ENCODE results near the gene CEBPZOS. TPM values are rescaled to one million over a fixed set of nuclear protein-coding genes. Genes with fewer than 3 reads are reported as not detected.
"Not testable (repeated sequence)": the region's sequence is repeated elsewhere in the genome, so short reads cannot be mapped to it uniquely, and the experiment has no call there.

CEBPZOS gene
- total RNA-seq, 4 donors from 2014 or later: 7.5 to 39.0 (median 24.2) TPM

DNA sequence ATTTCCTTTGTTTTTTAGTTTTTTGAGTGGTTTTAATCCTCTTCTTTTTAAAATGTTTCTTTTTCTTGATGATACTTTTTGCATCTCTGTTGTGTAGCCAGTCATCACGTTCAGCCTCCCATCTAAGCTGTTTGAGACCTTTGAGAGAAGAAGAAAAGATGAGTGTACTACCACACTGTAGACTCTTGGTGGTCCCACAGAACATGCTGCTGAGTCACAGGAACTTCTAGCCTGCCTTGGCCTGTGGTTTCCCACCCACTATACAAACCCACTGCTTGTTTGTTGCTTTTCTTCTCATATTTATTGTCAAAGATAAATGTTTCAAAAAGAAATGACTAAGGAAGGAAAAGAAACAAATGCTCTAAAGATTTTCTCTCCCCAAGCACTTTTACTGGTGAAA is 5.5 kb downstream of the CEBPZOS start:
- 78 to 100% methylated on average over 1 of the region's 1 CpG for WGBS, 2 donors (ENCODE audit: low coverage in 1 of 2)
- peaks cover 0 to 67% (median 21%) of the 10 kb centered on the region in 4 donors for H3K36me3 ChIP-seq
- no peak for DNase-seq

DNA sequence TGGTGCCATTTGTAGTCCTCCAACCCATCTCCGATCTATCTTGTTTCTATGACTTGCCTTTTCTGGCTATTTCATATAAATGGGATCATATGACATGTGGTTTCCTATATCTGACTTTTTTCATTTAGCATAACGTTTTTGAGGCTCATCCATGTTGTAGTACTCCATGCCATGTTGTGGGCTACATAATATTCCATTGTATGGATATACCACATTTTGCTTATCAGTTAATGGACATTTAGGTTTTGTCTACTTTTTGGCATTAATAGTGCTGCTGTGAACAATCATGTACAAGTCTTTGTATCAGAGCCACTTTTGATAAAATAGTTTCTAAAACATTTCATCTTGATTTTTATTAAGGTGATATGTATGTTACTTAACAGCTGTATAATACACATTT is 7.4 kb downstream of the CEBPZOS start:
- Histone ChIP-seq H3K36me3 (peaks cover 0 to 86% (median 27%) of the 10 kb centered on the region in 4 donors), H3K9me3 (peaks cover 8 to 18% of the 10 kb centered on the region in 2 donors), H3K4me1 (peaks cover 0 to 3% (median 0%) of the 10 kb centered on the region in 4 donors), H3K4me3 (no peak overlapping the region), H3K27me3 (no peaks in the 10 kb centered on the region), H3K27ac (no peak overlapping the region)
- in situ Hi-C loops (cut with MboI; ENCODE audit: low pct_ligation_motif_present in 1 of 4, low pct_unique_long_range_greater_than_20kb in 1 of 4, low sequenced_read_pairs in 3 of 4) (no loop called here), intact Hi-C loops (cut with DNase I; ENCODE audit: low total_unique reads) (no loop called here)
- no peak for TF ChIP-seq POLR2A (IDR thresholded peaks at IDR 0.05)
- TF ChIP-seq, protein P1, sequence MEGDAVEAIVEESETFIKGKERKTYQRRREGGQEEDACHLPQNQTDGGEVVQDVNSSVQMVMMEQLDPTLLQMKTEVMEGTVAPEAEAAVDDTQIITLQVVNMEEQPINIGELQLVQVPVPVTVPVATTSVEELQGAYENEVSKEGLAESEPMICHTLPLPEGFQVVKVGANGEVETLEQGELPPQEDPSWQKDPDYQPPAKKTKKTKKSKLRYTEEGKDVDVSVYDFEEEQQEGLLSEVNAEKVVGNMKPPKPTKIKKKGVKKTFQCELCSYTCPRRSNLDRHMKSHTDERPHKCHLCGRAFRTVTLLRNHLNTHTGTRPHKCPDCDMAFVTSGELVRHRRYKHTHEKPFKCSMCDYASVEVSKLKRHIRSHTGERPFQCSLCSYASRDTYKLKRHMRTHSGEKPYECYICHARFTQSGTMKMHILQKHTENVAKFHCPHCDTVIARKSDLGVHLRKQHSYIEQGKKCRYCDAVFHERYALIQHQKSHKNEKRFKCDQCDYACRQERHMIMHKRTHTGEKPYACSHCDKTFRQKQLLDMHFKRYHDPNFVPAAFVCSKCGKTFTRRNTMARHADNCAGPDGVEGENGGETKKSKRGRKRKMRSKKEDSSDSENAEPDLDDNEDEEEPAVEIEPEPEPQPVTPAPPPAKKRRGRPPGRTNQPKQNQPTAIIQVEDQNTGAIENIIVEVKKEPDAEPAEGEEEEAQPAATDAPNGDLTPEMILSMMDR (IDR thresholded peaks at IDR 0.05): no peak
- TF ChIP-seq POLR2AphosphoS5 (IDR thresholded peaks at IDR 0.05): no peak
- TF ChIP-seq EP300 (IDR thresholded peaks at IDR 0.05; ENCODE audit: low read depth): no peak
- 88 to 93% methylated on average over 2 of the region's 2 CpGs for WGBS, 2 donors (ENCODE audit: low coverage in 1 of 2)
- no peak for DNase-seq

More for the DNA sequence above, 5.5 kb downstream of the CEBPZOS start:
- H3K4me3 ChIP-seq: no peak overlapping the region
- H3K4me1 ChIP-seq: peaks cover 6 to 20% (median 12%) of the 10 kb centered on the region in 4 donors
- peaks cover 0 to 11% of the 10 kb centered on the region in 2 donors for H3K9me3 ChIP-seq
- in situ Hi-C loops (cut with MboI; ENCODE audit: low pct_ligation_motif_present in 1 of 4, low pct_unique_long_range_greater_than_20kb in 1 of 4, low sequenced_read_pairs in 3 of 4) (no loop called here), intact Hi-C loops (cut with DNase I; ENCODE audit: low total_unique reads) (no loop called here)
- H3K27me3 ChIP-seq: no peaks in the 10 kb centered on the region
- TF ChIP-seq POLR2AphosphoS5 (IDR thresholded peaks at IDR 0.05): no peak
- TF ChIP-seq POLR2A (IDR thresholded peaks at IDR 0.05): no peak
- TF ChIP-seq EP300 (IDR thresholded peaks at IDR 0.05; ENCODE audit: low read depth): no peak
- TF ChIP-seq, protein P1 (IDR thresholded peaks at IDR 0.05): no peak
- no peak overlapping the region for H3K27ac ChIP-seq

DNA sequence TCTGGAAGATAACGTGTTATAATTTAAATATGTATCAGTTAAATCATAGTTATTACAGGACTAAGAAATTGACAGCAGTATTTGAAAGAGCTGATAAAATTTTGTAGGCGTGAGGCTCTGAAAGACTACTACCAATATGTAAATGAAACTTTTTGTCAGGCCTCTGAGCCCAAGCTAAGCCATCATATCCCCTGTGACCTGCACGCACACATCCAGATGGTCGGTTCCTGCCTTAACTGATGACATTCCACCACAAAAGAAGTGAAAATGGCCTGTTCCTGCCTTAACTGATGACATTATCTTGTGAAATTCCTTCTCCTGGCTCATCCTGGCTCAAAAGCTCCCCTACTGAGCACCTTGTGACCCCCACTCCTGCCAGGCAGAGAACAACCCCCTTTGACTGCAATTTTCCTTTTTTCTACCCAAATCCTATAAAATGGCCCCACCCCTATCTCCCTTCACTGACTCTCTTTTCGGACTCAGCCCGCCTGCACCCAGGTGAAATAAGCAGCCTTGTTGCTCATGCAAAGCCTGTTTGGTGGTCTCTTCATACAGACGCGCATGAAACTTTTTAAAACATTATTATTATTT is 8.9 kb downstream of the CEBPZOS start:
- intact Hi-C loops (cut with DNase I; ENCODE audit: low total_unique reads); H3K4me1 ChIP-seq; in situ Hi-C loops (cut with MboI; ENCODE audit: low pct_ligation_motif_present in 1 of 4, low pct_unique_long_range_greater_than_20kb in 1 of 4, low sequenced_read_pairs in 3 of 4); H3K27me3 ChIP-seq; H3K27ac ChIP-seq; H3K4me3 ChIP-seq; DNase-seq: not testable (repeated sequence)
- peaks cover 0 to 98% (median 34%) of the 10 kb centered on the region in 4 donors for H3K36me3 ChIP-seq
- WGBS, 2 donors (ENCODE audit: low coverage in 1 of 2): 88 to 93% methylated on average over 6 to 8 of the region's 8 CpGs
- peaks cover 17 to 22% of the 10 kb centered on the region in 2 donors for H3K9me3 ChIP-seq

DNA sequence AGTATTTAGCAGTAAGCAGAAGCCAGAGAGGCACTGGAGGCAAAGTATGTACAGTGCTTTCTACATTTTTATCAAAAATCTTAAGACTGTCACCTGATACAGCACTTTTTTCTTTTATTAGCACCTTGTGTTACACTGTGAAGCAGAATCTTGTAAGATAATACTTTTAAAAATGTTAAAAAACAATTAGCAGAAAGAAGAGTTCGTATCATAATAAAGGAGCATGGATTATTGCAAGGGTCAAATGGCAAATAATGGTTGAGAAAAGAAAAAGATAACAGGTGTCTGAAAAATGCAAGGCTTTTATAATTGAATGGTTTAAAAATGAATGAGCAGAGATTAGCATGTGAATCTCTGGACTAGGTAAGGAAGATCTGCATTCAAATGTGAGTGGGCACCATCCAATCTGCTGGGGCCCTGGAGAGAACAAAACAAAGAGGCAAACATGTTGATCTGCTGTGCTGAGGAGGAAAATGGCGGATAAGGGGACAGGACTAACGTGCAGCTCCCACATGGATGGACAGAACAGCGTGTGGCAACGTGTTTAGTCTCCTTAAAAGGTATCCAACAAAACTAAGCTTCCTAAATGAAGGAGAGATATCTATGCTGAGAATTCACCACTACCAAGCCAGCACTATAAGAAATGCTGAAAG is 9.5 kb downstream of the CEBPZOS start:
- no peaks in the 10 kb centered on the region for H3K27me3 ChIP-seq
- no peak for TF ChIP-seq POLR2AphosphoS5 (IDR thresholded peaks at IDR 0.05)
- TF ChIP-seq EP300 (IDR thresholded peaks at IDR 0.05; ENCODE audit: low read depth): no peak
- TF ChIP-seq POLR2A (IDR thresholded peaks at IDR 0.05): no peak
- no peak overlapping the region for H3K27ac ChIP-seq
- no peak overlapping the region for H3K4me3 ChIP-seq
- peaks cover 17 to 22% of the 10 kb centered on the region in 2 donors for H3K9me3 ChIP-seq
- intact Hi-C loops (cut with DNase I; ENCODE audit: low total_unique reads): no loop called here
- in situ Hi-C loops (cut with MboI; ENCODE audit: low pct_ligation_motif_present in 1 of 4, low pct_unique_long_range_greater_than_20kb in 1 of 4, low sequenced_read_pairs in 3 of 4): no loop called here
- WGBS, 2 donors (ENCODE audit: low coverage in 1 of 2): 95 to 98% methylated on average over 5 of the region's 5 CpGs
- peaks cover 0 to 97% (median 37%) of the 10 kb centered on the region in 4 donors for H3K36me3 ChIP-seq
- DNase-seq: no peak
- no peaks in the 10 kb centered on the region for H3K4me1 ChIP-seq

DNA sequence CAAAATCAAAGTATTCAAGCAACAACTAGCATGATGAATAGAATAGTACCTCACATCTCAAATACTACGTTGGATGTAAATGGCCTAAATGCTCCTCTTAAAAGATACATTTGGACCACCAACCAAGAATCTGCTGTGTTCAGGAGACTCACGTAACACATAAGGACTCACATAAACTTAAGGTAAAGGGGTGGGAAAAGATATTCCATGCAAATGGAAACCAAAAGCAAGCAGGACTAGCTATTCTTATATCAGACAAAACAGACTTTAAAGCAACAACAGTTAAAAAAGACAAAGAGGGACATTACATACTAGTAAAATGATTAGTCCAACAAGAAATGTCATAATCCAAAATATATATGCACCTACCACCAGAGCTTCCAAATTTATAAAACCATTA is 10.5 kb downstream of the CEBPZOS start:
- WGBS, 2 donors (ENCODE audit: low coverage in 1 of 2): 98 to 100% methylated on average over 2 of the region's 2 CpGs
- intact Hi-C loops (cut with DNase I; ENCODE audit: low total_unique reads); in situ Hi-C loops (cut with MboI; ENCODE audit: low pct_ligation_motif_present in 1 of 4, low pct_unique_long_range_greater_than_20kb in 1 of 4, low sequenced_read_pairs in 3 of 4); H3K27me3 ChIP-seq; H3K27ac ChIP-seq; H3K4me1 ChIP-seq; H3K4me3 ChIP-seq; DNase-seq: not testable (repeated sequence)
- Histone ChIP-seq H3K36me3 (peaks cover 0 to 99% (median 40%) of the 10 kb centered on the region in 4 donors), H3K9me3 (peaks cover 17 to 22% of the 10 kb centered on the region in 2 donors)
